HG03097 (cell line): ENCODE results near the gene TOE1.
"Not testable (repeated sequence)": the region's sequence is repeated elsewhere in the genome, so short reads cannot be mapped to it uniquely, and the experiment has no call there.

Experiments used
- ATAC-seq: cut with Tn5 transposase; IDR thresholded peaks from one replicate; pipeline ENCODE4 v1.9.1; 2021; ENCODE audit not compliant: unreplicated experiment, low FRiP score

Gene TOE1

DNA sequence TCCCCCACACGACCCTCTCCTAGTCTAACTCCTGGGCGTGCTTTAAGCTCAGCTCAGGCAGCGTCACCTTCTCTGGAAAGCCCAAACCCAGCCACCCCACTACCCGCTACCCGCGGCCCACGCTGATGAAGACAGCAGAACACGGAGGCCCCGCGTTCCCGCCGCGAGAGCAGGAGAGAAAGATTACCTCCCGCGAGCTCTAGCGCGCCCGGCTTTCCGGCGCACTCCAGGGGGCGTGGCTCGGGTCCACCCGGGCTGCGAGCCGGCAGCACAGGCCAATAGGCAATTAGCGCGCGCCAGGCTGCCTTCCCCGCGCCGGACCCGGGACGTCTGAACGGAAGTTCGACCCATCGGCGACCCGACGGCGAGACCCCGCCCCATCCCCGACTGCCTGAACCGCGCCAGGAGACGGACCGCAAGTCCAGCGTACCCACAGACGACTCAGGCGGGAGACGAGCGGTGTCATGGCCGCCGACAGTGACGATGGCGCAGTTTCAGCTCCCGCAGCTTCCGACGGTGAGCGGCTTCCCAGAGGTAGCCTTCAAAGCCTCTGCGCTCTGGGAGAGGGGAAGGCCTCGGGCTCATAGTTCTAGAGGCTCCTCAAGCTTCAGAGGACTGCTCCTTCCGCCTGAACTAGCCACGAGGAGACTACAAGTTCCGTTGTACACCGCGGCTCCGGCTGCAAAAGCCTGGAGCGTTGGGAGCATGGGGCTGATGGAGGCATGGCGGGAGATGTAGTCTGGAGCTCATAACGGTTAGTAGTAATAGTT is at the start of gene TOE1, which contains the start of gene MUTYH:
TOE1 (plus strand) TSS at position 382 of the 770 bp plus-strand sequence; CDS start at position 465, 83 bp downstream.
MUTYH (minus strand) TSS at position 652 of the 770 bp plus-strand sequence. CDS start 5,935 bp downstream, outside the sequence.
- peak; percentile 81 for ATAC-seq

DNA sequence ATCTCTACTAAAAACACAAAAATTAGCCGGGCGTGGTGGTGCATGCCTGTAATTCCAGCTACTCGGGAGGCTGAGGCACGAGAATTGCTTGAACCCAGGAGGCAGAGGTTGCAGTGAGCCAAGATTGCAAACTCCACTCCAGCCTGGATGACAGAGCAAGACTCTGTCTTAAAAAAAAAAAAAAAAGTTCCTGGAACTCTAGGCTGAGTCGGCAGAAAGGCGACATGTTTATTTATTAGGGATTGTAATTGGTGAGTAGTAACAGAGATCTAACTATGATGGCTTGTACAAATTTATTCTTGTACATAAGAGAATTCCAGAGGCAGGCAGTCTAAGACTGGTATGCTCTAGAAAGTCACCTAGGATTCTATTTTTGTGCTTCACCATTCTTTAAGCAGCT is 49.0 kb upstream of the TOE1 start:
- ATAC-seq = not testable (repeated sequence)

DNA sequence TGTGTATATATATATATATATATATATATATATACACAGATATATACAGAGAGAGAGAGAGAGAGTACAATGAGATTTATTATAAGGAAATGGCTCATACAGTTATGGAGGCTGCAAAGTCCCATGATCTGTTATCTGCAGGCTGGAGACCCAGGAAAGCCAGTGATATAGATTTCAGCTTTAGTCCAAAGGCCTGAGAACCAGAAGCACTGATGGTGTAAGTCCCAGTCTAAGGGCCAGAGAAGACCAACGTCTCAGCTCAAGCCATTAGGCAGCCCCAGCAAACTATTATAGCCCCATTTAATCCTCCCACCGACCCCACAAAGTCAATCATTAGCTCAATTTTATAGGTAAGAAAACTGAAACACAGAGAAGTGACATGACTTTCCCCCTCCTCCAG is 48.3 kb upstream of the TOE1 start:
- ATAC-seq = no peak

DNA sequence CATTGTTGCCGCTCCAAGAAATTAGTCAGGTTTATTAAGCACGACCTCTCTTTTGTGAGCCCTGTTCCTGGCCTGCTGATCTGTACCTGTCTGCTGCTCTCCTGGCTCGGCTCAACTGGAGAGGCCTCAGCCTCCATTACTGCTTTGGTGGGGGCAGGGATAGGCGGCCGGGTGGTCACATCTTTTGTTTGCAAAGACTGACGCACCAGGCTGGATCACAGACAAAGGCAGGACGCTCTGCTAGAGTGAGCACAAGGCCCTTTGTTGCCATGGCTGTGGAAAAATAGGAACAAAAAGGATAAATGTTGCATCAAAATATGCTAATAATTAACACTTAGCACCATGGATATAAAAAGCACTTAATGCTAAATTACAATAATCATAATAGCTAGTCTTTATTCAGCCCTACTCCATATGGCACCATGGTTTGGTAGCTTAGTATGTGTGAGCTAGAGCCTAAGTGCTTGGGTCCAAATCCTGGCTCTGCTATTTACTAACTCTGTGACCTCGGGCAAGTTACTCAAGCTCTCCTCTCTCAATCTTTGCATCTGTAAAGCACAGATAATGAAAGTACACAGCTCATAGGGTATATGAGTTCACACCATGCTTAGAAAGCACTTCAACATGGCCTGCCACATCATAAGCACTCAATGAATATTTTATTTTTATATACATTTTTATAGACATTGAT is 42.2 kb upstream of the TOE1 start:
- ATAC-seq = no peak

DNA sequence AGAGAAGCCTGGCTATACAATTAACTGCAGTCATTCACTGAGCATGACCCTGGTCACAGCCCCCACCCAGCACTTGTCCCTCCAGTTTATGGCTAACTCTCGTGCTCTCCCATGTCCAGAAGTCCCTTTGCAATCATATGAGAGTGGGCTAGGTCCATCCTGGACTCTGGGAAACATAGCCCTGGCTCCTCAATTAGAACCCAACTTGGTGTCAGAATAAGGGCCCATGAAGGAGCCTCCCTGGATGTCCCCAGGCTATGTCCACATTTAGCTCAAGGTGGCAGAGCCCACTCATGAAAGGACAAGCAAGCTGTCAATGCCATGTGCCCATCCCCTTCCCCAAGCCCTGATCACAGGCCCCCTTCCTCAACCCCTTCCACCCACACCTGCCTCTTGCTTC is 40.7 kb upstream of the TOE1 start:
- no peak for ATAC-seq

DNA sequence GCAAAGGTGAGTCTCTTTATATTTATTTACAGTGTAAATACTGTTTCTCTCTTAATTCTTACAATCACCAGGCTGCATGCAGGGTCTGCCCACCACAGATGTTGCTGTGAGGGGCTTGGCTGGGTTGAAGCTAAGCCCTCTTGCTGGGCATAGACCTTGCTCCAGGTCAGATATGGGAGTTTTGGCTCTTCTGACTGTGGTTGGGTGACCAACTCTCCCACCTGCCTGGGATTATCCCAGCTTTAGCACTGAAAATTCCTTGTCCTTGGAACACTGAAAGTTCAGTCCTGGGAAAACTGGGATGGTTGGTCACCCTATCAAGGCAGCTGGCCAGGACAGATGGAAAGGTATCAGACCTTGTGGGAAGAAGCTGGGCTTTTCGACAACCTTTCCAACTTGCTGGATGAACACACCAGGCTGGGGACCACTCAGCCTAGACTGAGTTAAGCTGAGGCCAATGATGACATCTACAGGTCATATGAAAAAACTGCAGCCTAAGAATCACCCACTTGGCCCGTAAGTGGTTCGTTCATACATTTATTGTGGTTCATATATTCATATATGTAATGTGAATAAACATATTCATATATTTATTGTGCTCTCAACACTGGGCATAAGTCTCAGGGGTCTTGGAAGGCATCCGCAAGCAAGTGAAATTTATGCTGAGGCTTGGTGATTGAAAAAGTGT is 39.8 kb upstream of the TOE1 start:
- no peak for ATAC-seq

DNA sequence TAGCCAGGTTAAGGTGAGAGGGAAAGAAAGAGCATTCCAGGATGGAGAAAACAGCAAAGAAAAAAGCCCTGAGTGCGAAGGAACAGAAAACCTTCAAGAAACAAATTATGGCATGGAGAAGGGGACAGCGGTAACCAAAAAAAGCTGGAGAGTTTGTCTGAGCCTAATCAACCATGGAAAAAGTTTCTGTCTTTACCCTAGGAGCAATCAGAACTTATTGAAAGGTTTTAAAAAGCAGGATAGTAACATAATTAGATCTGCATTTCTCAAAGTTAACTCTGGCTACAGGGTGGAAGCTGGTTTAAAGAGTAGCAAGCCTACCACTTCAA is 39.3 kb upstream of the TOE1 start:
- no peak for ATAC-seq

DNA sequence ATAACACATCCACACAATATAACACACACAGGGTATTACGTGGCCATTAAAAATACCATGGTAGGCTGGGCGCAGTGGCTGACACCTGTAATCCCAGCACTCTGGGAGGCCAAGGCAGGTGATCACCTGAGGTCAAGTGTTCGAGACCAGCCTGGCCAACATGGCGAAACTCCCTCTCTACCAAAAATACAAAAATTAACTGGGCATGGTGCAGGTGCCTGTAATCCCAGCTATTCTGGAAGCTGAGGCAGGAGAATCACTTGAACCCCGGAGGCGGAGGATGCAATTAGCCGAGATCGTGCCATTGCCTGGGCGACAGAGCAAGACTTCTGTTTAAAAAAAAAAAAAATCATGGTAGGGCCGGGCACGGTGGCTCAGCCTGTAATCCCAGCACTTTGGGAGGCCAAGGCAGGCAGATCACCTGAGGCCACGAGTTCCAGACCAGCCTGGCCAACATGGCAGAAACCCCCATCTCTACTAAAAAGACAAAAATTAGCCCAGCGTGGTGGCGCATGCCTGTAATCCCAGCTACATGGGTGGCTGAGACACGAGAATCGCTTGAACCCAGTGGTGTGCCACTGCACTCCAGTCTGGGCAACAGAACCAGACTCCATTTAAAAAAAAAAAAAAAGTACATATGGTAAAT is 37.3 kb upstream of the TOE1 start:
- ATAC-seq = no peak

DNA sequence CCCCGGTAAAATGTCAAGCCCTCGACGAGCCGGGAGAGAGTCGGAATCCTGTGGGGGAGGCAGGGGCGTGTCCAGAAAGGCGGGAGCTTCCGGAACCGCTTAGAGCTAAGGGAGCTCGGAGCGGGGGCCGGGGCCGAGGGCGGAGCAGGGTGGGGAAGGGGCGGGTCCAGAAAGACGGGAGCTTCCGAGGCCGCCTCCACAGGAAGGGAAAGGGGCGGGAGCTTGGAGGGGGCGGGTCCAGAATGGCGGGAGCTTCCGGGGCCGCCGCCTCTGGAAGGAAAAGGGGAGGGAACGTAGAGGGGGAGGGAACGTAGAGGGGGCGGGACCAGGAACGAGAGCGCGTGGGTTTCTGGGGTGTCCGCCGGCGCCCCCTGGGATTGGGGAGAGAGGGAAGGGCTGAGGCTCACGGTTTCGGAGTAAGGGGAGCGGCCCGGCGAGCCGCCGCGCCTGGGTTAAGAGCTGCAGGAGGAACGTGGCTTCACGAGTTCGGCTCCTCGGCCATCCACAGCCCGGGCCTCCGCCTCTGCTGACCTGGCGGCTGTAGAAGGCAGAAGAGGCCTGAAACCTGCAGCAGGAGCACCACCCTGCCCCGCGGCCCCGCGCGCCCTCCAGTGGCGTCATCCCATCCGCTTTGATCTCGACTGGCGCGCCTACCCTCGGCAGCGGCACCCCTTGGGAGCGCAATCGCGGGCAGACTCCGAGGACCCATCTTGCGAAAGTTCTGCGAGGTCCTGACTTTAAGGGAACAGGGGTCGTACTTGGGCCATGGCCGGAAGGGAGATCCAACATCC is 36.3 kb upstream of the TOE1 start:
- peak; percentile 69 for ATAC-seq

DNA sequence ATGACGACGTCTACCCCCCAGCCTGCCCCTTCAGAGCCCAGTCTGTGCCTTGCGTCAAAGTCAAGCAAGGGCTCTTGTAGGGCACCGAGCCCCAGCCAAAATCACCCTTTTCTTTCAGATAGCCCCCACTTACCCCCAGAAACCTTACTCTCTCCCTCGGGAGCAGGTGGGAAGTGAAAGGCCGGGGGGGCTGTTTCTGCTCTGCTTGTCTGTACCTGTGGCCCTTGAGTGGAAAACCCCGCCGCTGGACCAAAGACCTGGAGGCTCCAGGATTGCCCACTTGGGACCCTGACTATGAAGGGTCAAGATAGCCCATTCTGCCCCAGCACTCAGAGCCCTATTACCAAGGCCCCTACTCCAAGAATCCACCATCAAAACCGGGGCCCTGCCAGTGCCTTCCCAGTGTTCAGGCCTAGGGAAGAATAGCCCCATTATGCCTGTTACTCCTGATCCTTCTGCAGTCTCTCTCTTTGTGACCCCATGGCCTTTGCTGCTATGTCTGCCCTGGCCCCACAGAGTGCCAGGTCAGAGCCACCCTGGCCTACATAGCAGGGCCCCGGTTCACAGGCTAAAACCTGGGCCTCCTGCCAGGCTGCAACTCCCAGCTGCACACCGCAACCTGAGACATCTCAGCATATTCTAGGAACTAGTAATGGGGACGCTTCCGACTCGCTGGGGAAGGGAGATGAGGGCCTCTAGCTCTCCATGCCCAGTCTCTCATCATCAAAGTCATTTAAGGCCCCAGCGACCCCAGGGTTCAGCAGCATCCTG is 35.5 kb upstream of the TOE1 start:
- ATAC-seq = no peak

DNA sequence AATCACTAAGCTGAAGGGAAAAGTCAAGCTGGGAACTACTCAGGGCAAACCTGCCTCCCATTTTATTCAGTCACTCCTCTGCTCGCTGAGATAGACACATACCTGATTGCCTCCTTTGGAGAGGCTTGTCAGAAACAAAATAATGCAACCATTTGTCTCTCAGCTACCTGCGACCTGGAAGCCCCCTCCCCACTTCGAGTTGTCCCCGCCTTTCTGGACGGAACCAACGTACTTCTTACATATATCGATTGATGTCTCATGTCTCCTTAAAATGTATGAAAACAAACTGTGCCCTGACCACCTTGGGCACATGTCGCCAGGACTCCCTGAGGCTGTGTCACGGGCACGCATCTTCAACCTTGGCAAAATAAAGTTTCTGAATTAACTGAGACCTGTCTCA is 34.7 kb upstream of the TOE1 start:
- no peak for ATAC-seq

DNA sequence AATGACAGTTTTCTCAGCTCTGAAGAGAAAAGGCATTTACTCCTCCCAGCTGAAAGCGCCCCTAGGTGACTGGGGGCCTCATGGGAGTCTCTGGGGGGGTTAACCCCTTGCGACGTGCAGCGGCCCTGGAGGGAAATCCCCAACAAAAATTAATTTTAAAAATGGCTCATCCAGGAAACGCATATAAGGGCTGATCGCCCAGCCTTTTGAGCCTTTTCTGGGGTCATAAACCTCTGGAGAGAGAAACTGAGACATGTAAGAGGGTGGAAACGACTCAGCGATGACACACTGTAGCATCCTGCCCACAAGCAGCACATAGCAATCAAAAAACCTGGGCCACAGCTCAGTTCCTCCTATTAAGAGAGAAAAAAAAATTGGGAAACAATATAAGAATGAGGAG is 33.7 kb upstream of the TOE1 start:
- no peak for ATAC-seq

DNA sequence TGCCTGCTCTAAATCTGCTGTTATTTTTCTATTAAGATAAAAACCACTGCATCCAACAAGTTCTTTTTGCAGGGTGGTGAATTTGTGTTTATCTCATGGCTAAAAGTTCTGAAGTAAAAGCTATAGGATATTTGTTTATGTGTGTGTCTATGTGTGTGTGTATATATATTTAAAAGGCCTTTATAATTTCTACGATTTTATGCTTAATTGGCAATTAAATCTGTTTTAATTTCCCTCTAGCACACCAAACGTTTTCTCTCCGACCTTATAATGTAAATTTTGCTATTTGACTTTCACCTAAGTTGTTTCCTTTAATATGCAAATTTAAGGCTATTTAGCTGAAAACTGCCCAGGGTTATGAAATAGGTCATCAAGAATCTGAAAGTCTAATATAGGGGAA is 33.1 kb upstream of the TOE1 start:
- ATAC-seq = no peak

DNA sequence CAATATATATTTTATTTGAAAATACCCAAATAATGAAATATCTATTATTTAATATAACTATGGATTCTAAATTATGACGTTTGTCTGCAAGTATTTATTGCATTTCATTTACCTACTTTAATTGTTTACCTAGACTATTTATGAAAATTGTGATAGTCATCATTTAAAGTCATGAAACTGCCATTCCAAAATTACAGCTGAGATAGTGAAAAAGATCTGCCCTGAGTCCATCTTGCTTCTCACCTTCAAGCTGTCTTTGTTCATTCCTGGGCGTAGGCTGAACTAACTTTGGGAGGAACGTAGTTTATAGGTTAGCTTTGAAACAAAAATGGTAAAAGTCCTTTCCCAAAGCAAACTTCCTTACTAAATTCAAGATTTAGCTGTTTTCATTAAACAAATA is 25.7 kb upstream of the TOE1 start:
- ATAC-seq = no peak

DNA sequence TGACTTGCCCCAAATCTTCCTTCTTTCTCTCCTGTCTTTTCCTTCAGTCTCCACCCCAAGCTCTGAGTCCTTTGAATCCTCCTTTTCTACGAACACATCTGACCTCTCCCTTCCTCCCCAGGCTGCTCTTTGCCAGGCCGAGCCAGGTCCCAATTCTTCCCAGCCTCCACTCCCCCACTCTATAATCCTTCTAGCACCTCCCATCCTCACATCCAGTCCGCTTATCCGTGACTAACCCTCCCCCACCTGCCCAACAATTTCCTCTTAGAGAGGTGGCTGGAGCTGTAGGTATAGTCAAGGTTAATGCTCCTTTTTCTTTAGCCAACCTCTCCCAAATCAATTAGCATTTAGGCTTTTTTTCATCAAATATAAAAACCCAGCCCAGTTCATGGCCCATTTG is 22.8 kb upstream of the TOE1 start:
- ATAC-seq = no peak

DNA sequence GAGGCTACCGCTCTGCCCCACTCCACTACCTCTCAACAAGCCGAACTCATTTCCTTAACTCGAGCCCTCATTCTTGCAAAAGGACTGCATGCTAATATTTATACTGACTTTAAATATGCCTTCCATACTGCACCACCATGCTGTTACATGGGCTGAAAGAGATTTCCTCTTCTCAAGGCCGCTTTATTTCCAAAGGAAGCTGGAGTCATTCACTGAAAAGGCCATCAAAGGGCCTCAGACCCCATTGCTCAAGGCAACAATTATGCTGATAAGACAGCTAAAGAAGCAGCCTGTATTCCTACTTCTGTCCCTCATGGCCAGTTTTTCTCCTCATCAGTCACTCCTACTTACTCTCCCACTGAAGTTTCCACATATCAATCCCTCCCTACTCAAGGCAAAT is 20.2 kb upstream of the TOE1 start:
- no peak for ATAC-seq

DNA sequence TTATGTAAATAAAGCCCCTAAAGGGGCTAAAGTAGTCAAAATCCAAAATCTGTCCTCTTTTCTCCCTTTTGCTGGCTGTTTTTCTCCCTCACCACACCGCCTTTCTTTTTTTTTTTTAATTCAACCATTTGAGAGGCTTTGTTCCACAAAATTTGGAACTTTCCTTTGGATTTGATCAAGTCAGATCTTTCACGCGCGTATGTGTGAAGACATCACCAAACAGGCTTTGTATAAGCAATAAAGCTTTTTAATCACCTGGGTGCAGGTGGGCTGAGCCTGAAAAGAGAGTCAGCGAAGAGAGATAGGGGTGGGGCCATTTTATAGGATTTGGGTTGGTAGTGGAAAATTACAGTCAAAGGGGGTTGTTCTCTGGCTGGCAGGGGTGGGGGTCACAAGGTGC is 18.5 kb upstream of the TOE1 start:
- ATAC-seq = no peak

DNA sequence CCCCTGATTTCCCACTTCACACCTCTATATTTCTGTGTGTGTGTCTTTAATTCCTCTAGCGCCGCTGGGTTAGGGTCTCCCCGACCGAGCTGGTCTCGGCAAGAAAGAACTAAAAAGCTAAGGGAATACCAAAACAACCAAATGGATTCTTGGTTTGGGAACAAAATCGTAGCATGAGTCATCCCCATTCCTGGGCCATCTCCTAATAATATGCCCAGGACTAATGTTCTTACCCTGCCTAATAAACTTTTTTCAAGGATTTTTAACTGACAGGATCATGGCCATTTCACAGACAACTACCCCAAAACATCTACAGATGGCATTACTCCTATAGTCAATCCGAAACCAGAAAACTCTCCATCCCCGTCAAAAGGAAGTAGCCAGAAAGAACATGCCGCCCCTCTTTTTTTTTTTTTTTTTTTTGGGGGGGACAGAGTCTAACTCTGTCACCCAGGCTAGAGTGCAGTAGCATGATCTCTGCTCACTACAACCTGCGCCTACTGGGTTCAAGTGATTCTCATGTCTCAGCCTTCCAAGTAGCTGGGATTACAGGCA is 17.4 kb upstream of the TOE1 start:
- ATAC-seq = no peak

DNA sequence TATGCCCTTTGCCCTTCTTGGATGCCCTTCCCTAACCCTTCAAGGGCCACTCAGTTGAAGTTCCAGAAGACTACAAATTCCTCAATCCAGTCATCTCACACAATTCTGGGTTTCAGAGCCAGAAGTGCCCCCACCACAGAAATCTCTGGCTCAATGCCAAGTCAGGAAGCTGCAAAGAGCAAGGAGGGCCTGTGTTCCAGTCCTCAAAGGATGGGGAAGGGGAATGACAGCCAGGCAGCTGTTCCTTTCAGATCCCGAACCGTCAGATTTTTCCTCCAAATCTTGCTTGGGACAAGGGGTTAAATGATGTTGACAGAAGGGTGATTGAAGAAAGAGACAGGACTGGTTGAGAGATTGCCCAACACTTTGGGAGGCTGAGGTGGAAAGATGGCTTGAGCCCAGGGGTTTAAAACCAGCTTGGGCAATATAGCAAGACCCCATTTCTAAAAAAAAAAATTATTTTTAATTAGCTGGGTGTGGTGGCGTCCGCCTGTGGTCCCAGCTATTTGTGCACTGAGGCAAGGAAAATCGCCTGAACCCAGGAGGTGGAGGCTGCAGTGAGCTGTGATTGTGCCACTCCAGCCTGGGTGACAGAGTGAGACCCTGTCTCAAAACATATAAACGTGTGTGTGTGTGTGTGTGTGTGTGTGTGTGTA is 14.0 kb upstream of the TOE1 start:
- ATAC-seq = no peak
